NCI-H748 treated with DMSO at 0.1 percent for 48 hours (cell line): ENCODE measurements around the gene SLC2A1.
"Not testable (repeated sequence)": the region's sequence is repeated elsewhere in the genome, so short reads cannot be mapped to it uniquely, and the experiment has no call there.

Experiments
- DNase-seq: peaks from one replicate; lab custom pipeline; 2025; lab: John Stamatoyannopoulos, UW

The SLC2A1 gene

GRCh38 chr1:42929434-42930177 is 29.1 kb downstream of the SLC2A1 start:
- DNase-seq = no peak

GRCh38 chr1:42928859-42929258 is 29.8 kb downstream of the SLC2A1 start:
- DNase-seq = no peak

GRCh38 chr1:42927920-42928505 is 30.7 kb downstream of the SLC2A1 start:
- DNase-seq = no peak

- no peak for DNase-seq
Observed at GRCh38 chr1:42927274-42927841, 31.3 kb downstream of the SLC2A1 start.

GRCh38 chr1:42926879-42927242 is 31.8 kb downstream of the SLC2A1 start:
- no peak for DNase-seq

GRCh38 chr1:42926235-42926878 is 32.3 kb downstream of the SLC2A1 start:
- DNase-seq = no peak

GRCh38 chr1:42924851-42925760 is 33.6 kb downstream of the SLC2A1 start:
- peak; percentile 88 for DNase-seq

GRCh38 chr1:42924082-42924850 is 34.4 kb downstream of the SLC2A1 start:
- peak; percentile 100 for DNase-seq

- DNase-seq = peak; percentile 86
Observed at GRCh38 chr1:42923367-42924081, 35.1 kb downstream of the SLC2A1 start.

GRCh38 chr1:42922687-42923366 is 35.8 kb downstream of the SLC2A1 start:
- DNase-seq = peak; percentile 99

- DNase-seq = no peak
Observed at GRCh38 chr1:42921769-42922168, 36.9 kb downstream of the SLC2A1 start.

GRCh38 chr1:42919651-42920050 is 39.0 kb downstream of the SLC2A1 start:
- DNase-seq = not testable (repeated sequence)

- DNase-seq = no peak
Observed at GRCh38 chr1:42917241-42917495, 41.5 kb downstream of the SLC2A1 start.

GRCh38 chr1:42915456-42915855 is 43.2 kb downstream of the SLC2A1 start:
- no peak for DNase-seq

GRCh38 chr1:42914092-42914627 is 44.5 kb downstream of the SLC2A1 start:
- no peak for DNase-seq

GRCh38 chr1:42913426-42914091 is 45.1 kb downstream of the SLC2A1 start:
- DNase-seq = peak; percentile 98

- no peak for DNase-seq
Observed at GRCh38 chr1:42910985-42911384, 47.7 kb downstream of the SLC2A1 start.

GRCh38 chr1:42908046-42908445 is 50.6 kb downstream of the SLC2A1 start:
- DNase-seq = no peak

- DNase-seq = no peak
Observed at GRCh38 chr1:42904434-42904833, 54.2 kb downstream of the SLC2A1 start.
